ENCODE measurements around the gene ARHGAP44. TPM values are rescaled to one million over a fixed set of nuclear protein-coding genes. Genes with fewer than 3 reads are reported as not detected.
A peak's percentile ranks its signal among the peaks of the same experiment; 100 is the strongest.

The ARHGAP44 gene
- total RNA-seq, 6 donors from 2014 or later, result 36.3 to 56.4 (median 41.8) TPM

GRCh38 chr17:12887088-12887487 is 97.8 kb downstream of the ARHGAP44 start:
- ATAC-seq (ENCODE audit: low FRiP score in 2 of 2) (no peak), DNase-seq (no peak)
- 86 to 91% methylated on average over 2 of the region's 2 CpGs for WGBS, 2 donors
- TF ChIP-seq POLR2A (IDR thresholded peaks at IDR 0.05), result no peak
- TF ChIP-seq POLR2AphosphoS5 (IDR thresholded peaks at IDR 0.05), result no peak
- no peak for TF ChIP-seq EP300 (IDR thresholded peaks at IDR 0.05)
- TF ChIP-seq, protein P1, sequence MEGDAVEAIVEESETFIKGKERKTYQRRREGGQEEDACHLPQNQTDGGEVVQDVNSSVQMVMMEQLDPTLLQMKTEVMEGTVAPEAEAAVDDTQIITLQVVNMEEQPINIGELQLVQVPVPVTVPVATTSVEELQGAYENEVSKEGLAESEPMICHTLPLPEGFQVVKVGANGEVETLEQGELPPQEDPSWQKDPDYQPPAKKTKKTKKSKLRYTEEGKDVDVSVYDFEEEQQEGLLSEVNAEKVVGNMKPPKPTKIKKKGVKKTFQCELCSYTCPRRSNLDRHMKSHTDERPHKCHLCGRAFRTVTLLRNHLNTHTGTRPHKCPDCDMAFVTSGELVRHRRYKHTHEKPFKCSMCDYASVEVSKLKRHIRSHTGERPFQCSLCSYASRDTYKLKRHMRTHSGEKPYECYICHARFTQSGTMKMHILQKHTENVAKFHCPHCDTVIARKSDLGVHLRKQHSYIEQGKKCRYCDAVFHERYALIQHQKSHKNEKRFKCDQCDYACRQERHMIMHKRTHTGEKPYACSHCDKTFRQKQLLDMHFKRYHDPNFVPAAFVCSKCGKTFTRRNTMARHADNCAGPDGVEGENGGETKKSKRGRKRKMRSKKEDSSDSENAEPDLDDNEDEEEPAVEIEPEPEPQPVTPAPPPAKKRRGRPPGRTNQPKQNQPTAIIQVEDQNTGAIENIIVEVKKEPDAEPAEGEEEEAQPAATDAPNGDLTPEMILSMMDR (IDR thresholded peaks at IDR 0.05), result no peak
- no peak overlapping the region for H3K27ac ChIP-seq
- H3K4me1 ChIP-seq, result no peaks in the 10 kb centered on the region
- no peaks in the 10 kb centered on the region for H3K36me3 ChIP-seq
- no peaks in the 10 kb centered on the region for H3K27me3 ChIP-seq
- H3K9me3 ChIP-seq, result no peaks in the 10 kb centered on the region
- H3K4me3 ChIP-seq, result no peak overlapping the region

DNA sequence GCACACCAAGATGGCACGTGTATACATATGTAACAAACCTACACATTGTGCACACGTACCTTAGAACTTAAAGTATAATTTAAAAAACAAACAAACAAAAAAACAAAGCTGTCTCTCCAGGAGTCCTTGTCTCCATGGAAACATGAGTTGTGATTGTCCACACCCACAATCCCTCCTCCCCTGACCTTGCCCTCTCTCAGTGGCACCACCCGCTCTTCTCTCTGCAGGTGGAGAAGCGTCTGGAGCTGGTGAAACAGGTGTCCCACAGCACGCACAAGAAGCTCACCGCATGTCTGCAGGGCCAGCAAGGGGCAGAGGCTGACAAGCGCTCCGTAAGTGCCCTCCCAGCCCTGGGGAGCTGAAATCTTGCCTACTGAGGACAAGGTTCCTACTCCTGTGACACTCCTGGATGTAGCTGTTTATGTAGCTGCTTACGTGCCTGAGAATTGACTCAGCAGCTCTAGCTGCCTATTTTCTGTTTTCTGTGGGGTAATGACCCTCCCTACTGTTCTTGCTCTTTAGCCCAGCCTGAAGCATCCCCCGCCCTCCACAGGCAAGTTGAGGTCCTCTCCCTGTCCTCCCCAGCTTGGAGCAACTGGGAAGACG is 107.0 kb downstream of the ARHGAP44 start:
- Histone ChIP-seq H3K9me3 (no peaks in the 10 kb centered on the region), H3K27me3 (no peaks in the 10 kb centered on the region), H3K4me3 (no peak overlapping the region), H3K36me3 (no peaks in the 10 kb centered on the region), H3K27ac (no peak overlapping the region), H3K4me1 (peaks cover 0 to 9% (median 0%) of the 10 kb centered on the region in 4 donors)
- TF ChIP-seq, protein P1 (IDR thresholded peaks at IDR 0.05), result no peak
- no peak for TF ChIP-seq POLR2AphosphoS5 (IDR thresholded peaks at IDR 0.05)
- TF ChIP-seq EP300 (IDR thresholded peaks at IDR 0.05), result no peak
- no peak for TF ChIP-seq POLR2A (IDR thresholded peaks at IDR 0.05)
- WGBS, 2 donors, result 89 to 91% methylated on average over 11 of the region's 11 CpGs
- DNase-seq (no peak), ATAC-seq (ENCODE audit: low FRiP score in 2 of 2) (no peak)

GRCh38 chr17:12898110-12898509 is 108.8 kb downstream of the ARHGAP44 start:
- peaks cover 0 to 11% (median 0%) of the 10 kb centered on the region in 4 donors for H3K4me1 ChIP-seq
- no peaks in the 10 kb centered on the region for H3K36me3 ChIP-seq
- H3K4me3 ChIP-seq, result no peak overlapping the region
- H3K9me3 ChIP-seq, result no peaks in the 10 kb centered on the region
- no peaks in the 10 kb centered on the region for H3K27me3 ChIP-seq
- DNase-seq (no peak), ATAC-seq (ENCODE audit: low FRiP score in 2 of 2) (no peak)
- no peak overlapping the region for H3K27ac ChIP-seq
- TF ChIP-seq POLR2A (IDR thresholded peaks at IDR 0.05) (no peak), POLR2AphosphoS5 (IDR thresholded peaks at IDR 0.05) (no peak), EP300 (IDR thresholded peaks at IDR 0.05) (no peak)
- TF ChIP-seq, protein P1 (IDR thresholded peaks at IDR 0.05), result no peak
- WGBS, 2 donors, result 66 to 67% methylated on average over 3 of the region's 3 CpGs

GRCh38 chr17:12899604-12900003 is 110.3 kb downstream of the ARHGAP44 start:
- WGBS, 2 donors, result 53 to 54% methylated on average over 4 of the region's 4 CpGs
- Histone ChIP-seq H3K27me3 (no peaks in the 10 kb centered on the region), H3K4me1 (peaks cover 0 to 11% (median 0%) of the 10 kb centered on the region in 4 donors), H3K36me3 (no peaks in the 10 kb centered on the region), H3K4me3 (no peak overlapping the region), H3K9me3 (no peaks in the 10 kb centered on the region), H3K27ac (no peak overlapping the region)
- TF ChIP-seq POLR2AphosphoS5 (IDR thresholded peaks at IDR 0.05), result no peak
- TF ChIP-seq POLR2A (IDR thresholded peaks at IDR 0.05), result no peak
- TF ChIP-seq, protein P1 (IDR thresholded peaks at IDR 0.05), result no peak
- TF ChIP-seq EP300 (IDR thresholded peaks at IDR 0.05), result no peak
- DNase-seq, result no peak
- ATAC-seq (ENCODE audit: low FRiP score in 2 of 2), result no peak

GRCh38 chr17:12900474-12900873 is 111.2 kb downstream of the ARHGAP44 start:
- TF ChIP-seq EP300 (IDR thresholded peaks at IDR 0.05), result no peak
- no peak for TF ChIP-seq POLR2AphosphoS5 (IDR thresholded peaks at IDR 0.05)
- TF ChIP-seq POLR2A (IDR thresholded peaks at IDR 0.05), result no peak
- TF ChIP-seq, protein P1 (IDR thresholded peaks at IDR 0.05), result no peak
- Histone ChIP-seq H3K36me3 (no peaks in the 10 kb centered on the region), H3K4me3 (no peak overlapping the region), H3K27ac (no peak overlapping the region), H3K4me1 (peaks cover 0 to 11% (median 0%) of the 10 kb centered on the region in 4 donors), H3K9me3 (no peaks in the 10 kb centered on the region), H3K27me3 (no peaks in the 10 kb centered on the region)
- DNase-seq (peak in 1 of 2 donors; percentile 41), ATAC-seq (ENCODE audit: low FRiP score in 2 of 2) (no peak)
- 70% methylated on average over 6 of the region's 6 CpGs for WGBS, 2 donors
